ENCODE measurements around the gene UGGT2.

DNA sequence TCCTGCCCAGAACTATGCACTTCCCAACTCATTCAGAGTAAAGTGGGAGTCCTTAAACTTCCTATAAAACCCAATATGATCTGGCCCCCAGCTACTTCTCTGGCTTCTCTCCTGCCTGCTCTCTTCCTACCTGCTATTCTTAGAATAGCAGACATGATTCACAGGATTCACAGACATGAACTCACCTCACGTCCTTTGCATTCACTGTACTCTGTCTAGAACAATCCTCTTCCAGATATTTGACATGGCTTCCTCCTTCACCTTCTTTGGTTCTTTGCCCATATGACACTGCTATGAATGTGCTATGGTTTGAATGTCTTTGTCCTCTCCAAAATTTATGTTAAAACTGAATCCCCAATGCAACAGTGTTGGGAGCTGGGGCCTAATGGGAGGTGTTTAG lies 154.9 kb downstream of the UGGT2 start:
- TF ChIP-seq POLR2A (IDR thresholded peaks at IDR 0.05; ENCODE audit: low read depth), result no peak
- TF ChIP-seq, protein P1, sequence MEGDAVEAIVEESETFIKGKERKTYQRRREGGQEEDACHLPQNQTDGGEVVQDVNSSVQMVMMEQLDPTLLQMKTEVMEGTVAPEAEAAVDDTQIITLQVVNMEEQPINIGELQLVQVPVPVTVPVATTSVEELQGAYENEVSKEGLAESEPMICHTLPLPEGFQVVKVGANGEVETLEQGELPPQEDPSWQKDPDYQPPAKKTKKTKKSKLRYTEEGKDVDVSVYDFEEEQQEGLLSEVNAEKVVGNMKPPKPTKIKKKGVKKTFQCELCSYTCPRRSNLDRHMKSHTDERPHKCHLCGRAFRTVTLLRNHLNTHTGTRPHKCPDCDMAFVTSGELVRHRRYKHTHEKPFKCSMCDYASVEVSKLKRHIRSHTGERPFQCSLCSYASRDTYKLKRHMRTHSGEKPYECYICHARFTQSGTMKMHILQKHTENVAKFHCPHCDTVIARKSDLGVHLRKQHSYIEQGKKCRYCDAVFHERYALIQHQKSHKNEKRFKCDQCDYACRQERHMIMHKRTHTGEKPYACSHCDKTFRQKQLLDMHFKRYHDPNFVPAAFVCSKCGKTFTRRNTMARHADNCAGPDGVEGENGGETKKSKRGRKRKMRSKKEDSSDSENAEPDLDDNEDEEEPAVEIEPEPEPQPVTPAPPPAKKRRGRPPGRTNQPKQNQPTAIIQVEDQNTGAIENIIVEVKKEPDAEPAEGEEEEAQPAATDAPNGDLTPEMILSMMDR (IDR thresholded peaks at IDR 0.05), result no peak
- TF ChIP-seq POLR2AphosphoS5 (IDR thresholded peaks at IDR 0.05), result no peak
- TF ChIP-seq EP300 (IDR thresholded peaks at IDR 0.05), result no peak

All from esophagus muscularis mucosa (tissue), 4 donors.